HL-60 (cell line): ENCODE measurements around the gene TAF3.

Source experiments
- DNase-seq, 2 experiments: peaks; one replicate each; pipeline ENCODE4 v3.0.0-alpha.2; 2010 to 2020; ENCODE audit warnings: low read depth in 1 of 2, low spot score in 1 of 2
- H3K27ac ChIP-seq: fragments of 250-450 bp; sonication (Bioruptor Pico); replicated peaks from 2 replicates; pipeline ENCODE4 v1.5.1; 2020; ENCODE audit warnings: mild to moderate bottlenecking, moderate library complexity
- H3K27me3 ChIP-seq: fragments of 250-450 bp; sonication (Bioruptor Pico); 2 replicates; pipeline ENCODE4 v1.5.1; 2021; ENCODE audit warnings: mild to moderate bottlenecking, moderate library complexity; ENCODE audit not compliant: insufficient read depth, poor library complexity, severe bottlenecking
- H3K4me3 ChIP-seq: replicated peaks from 2 replicates; pipeline ENCODE4 v1.5.1; 2011; ENCODE audit warnings: mild to moderate bottlenecking, control low read depth, low read length; ENCODE audit not compliant: insufficient read depth
- CTCF ChIP-seq: IDR thresholded peaks from one replicate; pipeline ENCODE4 v1.5.1; 2011; ENCODE audit warnings: low read length, control low read depth, inconsistent platforms; ENCODE audit not compliant: insufficient read depth
- GABPA ChIP-seq: IDR thresholded peaks from 2 replicates; pipeline ENCODE4 v1.6.1; 2012; ENCODE audit warnings: low read depth
- POLR2AphosphoS5 ChIP-seq: IDR thresholded peaks from 2 replicates; pipeline ENCODE4 v1.6.1; 2012; ENCODE audit warnings: low read depth
- REST ChIP-seq: IDR thresholded peaks from 2 replicates; pipeline ENCODE4 v1.6.1; 2012; ENCODE audit warnings: low read depth; ENCODE audit not compliant: insufficient replicate concordance
- SPI1 ChIP-seq: IDR thresholded peaks from 2 replicates; pipeline ENCODE4 v1.6.1; 2012; ENCODE audit warnings: low read depth, mild to moderate bottlenecking, borderline replicate concordance

Gene TAF3

GRCh38 chr10:7786430-7786829, 31.9 kb upstream of the TAF3 start:
- Histone ChIP-seq H3K4me3 (no peak overlapping the region), H3K27me3 (no peaks in the 10 kb centered on the region), H3K27ac (no peak overlapping the region)
- no peak for DNase-seq
- peak; percentile 50; the same call in 1 of the 2 replicates for TF ChIP-seq SPI1
- no peak for TF ChIP-seq POLR2AphosphoS5

GRCh38 chr10:7787150-7787856, 31.0 kb upstream of the TAF3 start:
- TF ChIP-seq CTCF (no peak), SPI1 (no peak), GABPA (no peak), REST (no peak), POLR2AphosphoS5 (no peak)
- Histone ChIP-seq H3K27ac (peak overlapping the region; percentile 92), H3K27me3 (no peaks in the 10 kb centered on the region), H3K4me3 (peak overlapping the region; percentile 91)
- DNase-seq: peak in 1 of 2 experiments; percentile 0

GRCh38 chr10:7787857-7788638, 30.3 kb upstream of the TAF3 start, which contains the start of the genes ATP5F1C and KIN:
ATP5F1C (plus strand) TSS chr10:7788177; CDS start chr10:7788208, 31 bp downstream.
KIN (minus strand) TSS chr10:7787993; CDS start chr10:7787933, 60 bp downstream.
- H3K4me3 ChIP-seq: peak within 1 kb of the TSS; percentile 91
- peak; percentile 71; the same call in 1 of the 2 replicates for TF ChIP-seq POLR2AphosphoS5
- TF ChIP-seq SPI1: no peak
- peak; percentile 71 for TF ChIP-seq GABPA
- TF ChIP-seq CTCF: no peak
- H3K27me3 ChIP-seq: no peaks in the 10 kb centered on the region
- DNase-seq: peak; percentile 70 to 89
- peak within 1 kb of the TSS; percentile 92 for H3K27ac ChIP-seq

- DNase-seq: no peak
- H3K4me3 ChIP-seq: peak overlapping the region; percentile 91
- TF ChIP-seq REST: no peak
- no peak for TF ChIP-seq CTCF
- TF ChIP-seq GABPA: no peak
- no peak for TF ChIP-seq SPI1
- no peak for TF ChIP-seq POLR2AphosphoS5
Measured at GRCh38 chr10:7788639-7789286, 29.5 kb upstream of the TAF3 start.

More at GRCh38 chr10:7788639-7789286, 29.5 kb upstream of the TAF3 start:
- no peaks in the 10 kb centered on the region for H3K27me3 ChIP-seq
- peak overlapping the region; percentile 92 for H3K27ac ChIP-seq
